ENCODE data around the gene DYTN.

DNA sequence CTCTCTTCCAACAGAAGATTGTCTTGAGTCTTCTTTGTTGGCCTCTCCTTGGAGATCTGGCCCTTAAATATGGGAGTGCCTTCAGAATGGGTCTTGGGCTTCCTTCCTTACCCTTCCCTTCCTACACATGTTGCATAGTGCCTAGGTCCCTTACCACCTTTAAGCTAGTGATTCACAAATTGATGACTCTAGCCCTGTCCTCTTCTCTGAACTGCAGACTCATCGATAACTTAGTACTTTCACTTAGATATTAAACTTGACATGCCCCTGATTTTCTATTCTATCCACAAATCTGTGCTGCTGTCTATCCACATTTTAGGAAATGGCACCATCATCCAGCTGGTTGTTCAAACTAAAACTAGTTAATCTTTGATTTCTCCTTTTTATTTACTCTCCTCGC is 9.1 kb upstream of the DYTN start:
- TF ChIP-seq MYC (IDR thresholded peaks at IDR 0.05; ENCODE audit: borderline replicate concordance, low read length) (no peak), POLR2A (IDR thresholded peaks at IDR 0.05; ENCODE audit: low read length) (no peak), CTCF (IDR thresholded peaks at IDR 0.05) (no peak)
